ENCODE measurements around the gene DPP9.

DPP9 gene

DNA sequence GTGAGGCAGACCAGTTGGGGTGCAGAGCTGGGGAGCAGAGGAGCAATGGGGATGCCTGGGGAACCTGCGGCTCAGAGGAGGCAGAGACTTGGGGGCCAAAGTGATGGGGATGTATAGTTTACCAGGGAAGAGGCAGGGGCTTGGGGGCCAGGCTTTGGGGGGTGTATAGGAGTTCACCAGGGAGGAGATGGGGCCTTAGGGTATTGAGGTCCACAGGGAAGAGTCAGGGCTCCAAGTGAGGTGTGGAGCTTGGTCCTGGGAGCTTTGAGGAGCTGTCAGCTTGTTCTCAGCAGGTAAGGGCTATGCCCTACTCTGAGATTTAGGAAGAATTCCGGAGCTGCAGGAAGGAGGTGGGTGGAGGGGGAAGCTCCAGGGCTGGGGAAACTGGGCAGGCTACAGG is 73.5 kb downstream of the DPP9 start:
- H3K4me3 ChIP-seq (ENCODE audit: low read length): no peak overlapping the region
- TF ChIP-seq, protein P1, sequence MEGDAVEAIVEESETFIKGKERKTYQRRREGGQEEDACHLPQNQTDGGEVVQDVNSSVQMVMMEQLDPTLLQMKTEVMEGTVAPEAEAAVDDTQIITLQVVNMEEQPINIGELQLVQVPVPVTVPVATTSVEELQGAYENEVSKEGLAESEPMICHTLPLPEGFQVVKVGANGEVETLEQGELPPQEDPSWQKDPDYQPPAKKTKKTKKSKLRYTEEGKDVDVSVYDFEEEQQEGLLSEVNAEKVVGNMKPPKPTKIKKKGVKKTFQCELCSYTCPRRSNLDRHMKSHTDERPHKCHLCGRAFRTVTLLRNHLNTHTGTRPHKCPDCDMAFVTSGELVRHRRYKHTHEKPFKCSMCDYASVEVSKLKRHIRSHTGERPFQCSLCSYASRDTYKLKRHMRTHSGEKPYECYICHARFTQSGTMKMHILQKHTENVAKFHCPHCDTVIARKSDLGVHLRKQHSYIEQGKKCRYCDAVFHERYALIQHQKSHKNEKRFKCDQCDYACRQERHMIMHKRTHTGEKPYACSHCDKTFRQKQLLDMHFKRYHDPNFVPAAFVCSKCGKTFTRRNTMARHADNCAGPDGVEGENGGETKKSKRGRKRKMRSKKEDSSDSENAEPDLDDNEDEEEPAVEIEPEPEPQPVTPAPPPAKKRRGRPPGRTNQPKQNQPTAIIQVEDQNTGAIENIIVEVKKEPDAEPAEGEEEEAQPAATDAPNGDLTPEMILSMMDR (IDR thresholded peaks at IDR 0.05; ENCODE audit: insufficient read depth, low read depth, low read length, missing control alignments): no peak
- DNase-seq (ENCODE audit: low read depth): no peak

DNA sequence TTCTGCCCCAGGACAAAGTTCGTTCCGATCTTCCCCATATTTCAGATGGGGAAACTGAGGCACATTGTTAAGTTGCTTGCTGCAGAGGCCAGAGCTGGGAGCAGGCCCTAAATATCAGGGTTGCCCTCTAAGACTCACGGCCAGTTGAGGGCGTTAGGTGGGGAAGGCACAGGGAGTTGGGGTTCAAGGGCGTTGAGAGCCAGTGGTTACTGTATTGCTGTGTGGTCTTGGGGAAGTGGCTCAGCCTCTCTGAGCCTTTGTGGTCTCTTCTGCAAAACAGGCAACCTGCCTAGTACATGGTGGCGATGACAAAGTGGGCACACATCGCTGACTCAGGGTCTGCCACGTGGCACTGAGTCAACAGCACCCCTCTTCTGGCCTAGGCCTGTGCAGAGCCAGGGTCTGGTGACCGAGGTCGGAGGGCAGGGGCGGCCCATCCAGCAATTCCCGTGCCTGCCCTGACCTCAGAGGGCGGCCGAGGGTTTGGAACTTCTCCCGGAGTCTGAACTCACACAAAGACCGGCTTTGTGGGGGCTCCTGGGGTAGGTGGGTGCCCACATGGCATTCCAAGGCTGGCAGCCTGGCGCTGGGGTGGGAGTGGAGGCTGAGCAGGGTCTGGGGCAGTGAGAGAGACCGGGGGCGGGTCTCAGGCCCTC is 74.1 kb downstream of the DPP9 start:
- no peak for DNase-seq (ENCODE audit: low read depth)
- TF ChIP-seq, protein P1 (IDR thresholded peaks at IDR 0.05; ENCODE audit: insufficient read depth, low read depth, low read length, missing control alignments): no peak

DNA sequence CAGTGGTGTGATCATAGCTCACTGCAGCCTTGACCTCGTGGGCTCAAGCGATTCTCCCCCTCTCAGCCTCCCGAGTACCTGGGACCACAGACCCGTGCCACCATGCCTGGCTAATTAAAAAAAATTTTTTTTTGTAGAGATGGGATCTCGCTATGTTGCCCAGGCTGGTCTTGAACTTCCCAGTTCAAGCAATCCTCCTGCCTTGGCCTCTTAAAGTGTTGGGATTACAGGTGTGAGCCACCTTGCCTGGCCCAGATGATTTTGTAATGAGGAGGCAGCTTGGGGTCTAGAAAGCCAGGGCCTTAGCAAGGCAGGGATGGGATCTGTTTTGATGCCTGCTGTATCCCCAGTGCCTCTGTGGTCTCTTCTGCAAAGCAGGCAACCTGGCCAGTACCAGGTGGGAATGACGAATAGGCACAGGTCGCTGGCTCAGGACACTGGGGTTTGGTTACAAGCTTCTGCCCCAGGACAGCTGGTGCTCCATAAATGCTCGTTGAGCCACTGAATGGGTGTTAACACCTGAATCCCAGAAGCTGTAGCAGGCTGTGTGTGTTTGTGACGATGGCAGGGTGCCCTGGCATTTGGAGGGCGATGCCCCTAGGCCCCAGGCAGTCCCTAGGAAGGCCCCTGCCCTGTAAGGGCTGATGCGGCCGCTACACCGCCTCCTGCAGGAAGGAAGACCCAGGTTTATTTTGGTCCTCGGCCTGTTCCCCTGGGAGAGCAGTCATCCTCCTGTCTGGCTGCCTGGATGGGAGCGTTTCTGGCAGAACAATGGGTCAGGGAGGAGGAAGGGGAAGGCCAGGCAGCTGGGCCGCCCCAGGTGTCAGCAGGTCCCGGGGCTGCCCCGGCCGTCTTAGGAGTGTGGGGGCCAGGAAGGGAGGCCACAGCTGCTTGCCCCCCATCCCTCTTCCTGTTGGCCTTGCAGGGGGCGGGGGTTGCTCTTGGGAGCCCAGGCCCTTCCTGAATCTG is 75.7 kb downstream of the DPP9 start:
- H3K4me3 ChIP-seq (ENCODE audit: low read length): no peak overlapping the region
- TF ChIP-seq, protein P1 (IDR thresholded peaks at IDR 0.05; ENCODE audit: insufficient read depth, low read depth, low read length, missing control alignments): no peak
- DNase-seq (ENCODE audit: low read depth): no peak

More for the DNA sequence above, 74.1 kb downstream of the DPP9 start:
- no peak overlapping the region for H3K4me3 ChIP-seq (ENCODE audit: low read length)

DNA sequence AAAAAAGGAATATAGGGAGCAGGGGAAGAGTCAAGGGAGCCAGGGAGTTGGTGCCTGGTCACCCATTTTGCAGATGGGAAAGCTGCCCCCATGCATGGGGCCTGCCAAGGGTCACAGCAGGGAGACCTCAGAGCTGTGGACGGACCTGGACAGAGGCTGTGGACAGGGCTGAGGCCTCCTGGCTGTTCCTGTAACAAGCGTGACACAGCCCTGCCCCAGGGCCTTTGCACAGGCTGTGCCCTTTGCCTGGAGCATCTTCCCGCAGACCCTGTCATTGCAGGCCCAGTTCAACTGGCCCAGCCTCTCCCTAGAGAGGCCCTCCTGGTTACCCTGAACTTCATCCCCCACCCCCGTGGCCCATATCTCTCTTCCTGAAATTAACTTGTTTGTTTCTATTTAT is 77.9 kb downstream of the DPP9 start:
- no peak for DNase-seq (ENCODE audit: low read depth)
- TF ChIP-seq, protein P1 (IDR thresholded peaks at IDR 0.05; ENCODE audit: insufficient read depth, low read depth, low read length, missing control alignments): no peak
- H3K4me3 ChIP-seq (ENCODE audit: low read length): no peak overlapping the region

DNA sequence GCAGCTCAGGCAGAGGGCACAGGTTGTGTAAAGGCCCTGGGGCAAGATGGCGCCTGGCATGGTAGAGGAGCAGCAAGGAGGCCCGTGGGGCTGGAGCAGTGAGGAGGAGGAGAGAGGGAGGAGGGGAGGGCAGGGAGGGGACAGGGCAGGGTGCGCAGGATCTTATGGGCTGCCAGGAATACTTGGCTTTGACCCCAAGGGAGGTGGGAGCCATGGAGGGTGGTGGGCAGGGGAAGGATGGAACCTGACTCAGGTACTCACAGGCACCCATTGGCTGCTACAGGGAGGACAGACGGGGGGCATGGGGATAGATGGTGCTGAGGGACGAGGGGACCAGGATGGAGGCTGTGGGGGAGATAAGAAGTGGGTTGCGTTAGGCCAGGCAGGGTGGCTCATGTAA is 81.0 kb downstream of the DPP9 start:
- TF ChIP-seq, protein P1 (IDR thresholded peaks at IDR 0.05; ENCODE audit: insufficient read depth, low read depth, low read length, missing control alignments): no peak
- no peak overlapping the region for H3K4me3 ChIP-seq (ENCODE audit: low read length)
- DNase-seq (ENCODE audit: low read depth): no peak

DNA sequence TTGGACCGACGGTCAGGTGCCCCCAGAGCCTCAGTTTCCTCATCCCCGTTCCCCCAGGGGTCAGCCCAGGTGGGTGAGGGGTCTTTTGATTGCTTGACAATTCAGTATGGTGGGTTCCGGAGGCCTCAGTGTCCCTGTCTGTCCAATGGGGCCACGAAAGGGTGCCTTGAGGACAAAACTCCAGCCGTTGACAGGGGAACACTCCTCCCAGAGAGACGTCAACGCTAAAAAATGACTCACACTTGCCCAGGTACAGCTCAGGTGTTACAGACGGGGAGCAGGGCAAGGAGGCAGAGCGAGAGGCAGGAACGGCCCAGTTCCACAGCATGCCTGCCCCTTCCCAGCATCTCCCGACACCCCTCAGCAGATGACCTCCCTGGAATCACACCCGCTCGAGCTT is 82.5 kb downstream of the DPP9 start:
- DNase-seq (ENCODE audit: low read depth): peak; percentile 74
- H3K4me3 ChIP-seq (ENCODE audit: low read length): peak overlapping the region; percentile 4
- TF ChIP-seq, protein P1 (IDR thresholded peaks at IDR 0.05; ENCODE audit: insufficient read depth, low read depth, low read length, missing control alignments): no peak

All from epithelial cell of esophagus (primary cell).